ENCODE results near the gene OGFOD2.

Gene OGFOD2

DNA sequence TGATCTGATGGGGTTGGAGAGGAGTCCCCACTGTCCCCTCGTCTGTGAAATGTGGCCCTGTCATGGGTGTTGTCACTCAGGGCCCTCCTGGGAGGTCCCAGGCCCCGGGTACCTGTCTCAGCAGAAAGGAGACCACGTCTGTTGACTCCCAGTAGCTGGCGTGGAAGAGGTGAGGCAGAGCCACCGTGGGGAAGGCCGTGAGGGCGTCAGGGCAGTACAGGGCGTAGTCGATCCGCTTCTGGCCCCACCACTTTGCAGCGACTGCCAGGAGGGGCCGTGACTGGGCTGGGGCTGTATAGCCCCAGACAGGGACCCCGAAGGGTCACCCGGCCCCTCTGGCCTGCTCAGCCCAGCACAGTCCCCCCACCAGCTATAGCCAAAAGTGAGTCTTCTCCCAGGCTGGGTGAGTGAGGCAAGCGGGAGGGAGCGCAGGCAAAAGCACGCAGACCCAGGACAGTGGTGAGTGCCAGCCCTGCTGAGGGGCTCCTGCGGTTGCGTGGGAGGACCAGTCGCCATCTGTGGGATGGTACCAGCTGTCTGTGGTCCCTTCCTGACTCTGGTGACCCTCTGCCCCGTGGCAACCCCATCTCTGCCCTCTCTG lies 13.7 kb downstream of the OGFOD2 start:
- no peak overlapping the region for H3K27ac ChIP-seq
- H3K27me3 ChIP-seq (ENCODE audit: insufficient read depth, low read depth) = no peaks in the 10 kb centered on the region
- TF ChIP-seq CTCF (conservative IDR thresholded peaks at IDR 0.05; ENCODE audit: low read depth, low read length) = no peak
- no peaks in the 10 kb centered on the region for H4K20me1 ChIP-seq (ENCODE audit: insufficient read depth)
- H2AFZ ChIP-seq (ENCODE audit: low read depth) = no peak overlapping the region
- no peak overlapping the region for H3K4me2 ChIP-seq
- H3K36me3 ChIP-seq (ENCODE audit: insufficient read depth) = no peaks in the 10 kb centered on the region
- H3K4me3 ChIP-seq (IDR thresholded peaks at IDR 0.05; ENCODE audit: insufficient read depth, low read depth, low read length) = no peak overlapping the region
- no peaks in the 10 kb centered on the region for H3K79me2 ChIP-seq (ENCODE audit: insufficient read depth, low read depth)
- H3K9ac ChIP-seq = no peak overlapping the region
- H3K4me1 ChIP-seq (ENCODE audit: low read depth, poor library complexity, severe bottlenecking) = peaks cover 11% of the 10 kb centered on the region

GRCh38 chr12:122989225-122989839 lies 14.3 kb downstream of the OGFOD2 start:
- Histone ChIP-seq H3K27ac (no peak overlapping the region), H3K36me3 (ENCODE audit: insufficient read depth) (no peaks in the 10 kb centered on the region), H3K4me3 (IDR thresholded peaks at IDR 0.05; ENCODE audit: insufficient read depth, low read depth, low read length) (no peak overlapping the region), H4K20me1 (ENCODE audit: insufficient read depth) (no peaks in the 10 kb centered on the region), H3K4me2 (no peak overlapping the region), H3K9ac (no peak overlapping the region), H3K4me1 (ENCODE audit: low read depth, poor library complexity, severe bottlenecking) (peaks cover 17% of the 10 kb centered on the region), H3K79me2 (ENCODE audit: insufficient read depth, low read depth) (no peaks in the 10 kb centered on the region), H2AFZ (ENCODE audit: low read depth) (no peak overlapping the region), H3K27me3 (ENCODE audit: insufficient read depth, low read depth) (no peaks in the 10 kb centered on the region)
- TF ChIP-seq CTCF (conservative IDR thresholded peaks at IDR 0.05; ENCODE audit: low read depth, low read length) = no peak

DNA sequence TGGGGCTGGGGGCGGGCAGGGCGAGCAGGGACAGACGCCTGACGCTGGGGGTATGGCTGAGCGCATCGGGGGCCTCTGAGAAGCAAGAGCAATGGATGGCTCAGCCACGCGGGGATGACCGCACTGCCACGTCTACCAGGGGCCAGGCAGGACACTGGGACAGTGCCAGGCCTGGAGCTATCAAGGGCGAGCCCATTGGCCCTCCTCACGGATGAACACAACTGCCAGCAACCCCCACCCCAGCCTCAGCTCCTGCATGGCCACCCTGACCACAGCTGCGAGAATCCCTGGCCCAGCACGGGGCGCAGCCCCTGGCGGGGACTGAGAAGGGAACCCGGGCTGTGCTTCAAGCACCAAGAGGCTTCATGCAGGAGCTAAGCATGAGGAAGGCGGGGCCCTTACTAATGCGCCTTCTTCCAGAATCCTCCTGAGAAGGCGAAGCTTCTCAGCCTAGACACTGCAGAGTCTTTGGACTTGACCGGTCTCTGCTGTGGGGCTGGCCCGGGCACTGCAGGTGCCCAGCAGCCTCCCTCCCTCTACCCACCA lies 14.9 kb downstream of the OGFOD2 start:
- peaks cover 19% of the 10 kb centered on the region for H3K4me1 ChIP-seq (ENCODE audit: low read depth, poor library complexity, severe bottlenecking)
- H3K27me3 ChIP-seq (ENCODE audit: insufficient read depth, low read depth) = no peaks in the 10 kb centered on the region
- H2AFZ ChIP-seq (ENCODE audit: low read depth) = no peak overlapping the region
- H3K27ac ChIP-seq = no peak overlapping the region
- no peak overlapping the region for H3K4me3 ChIP-seq (IDR thresholded peaks at IDR 0.05; ENCODE audit: insufficient read depth, low read depth, low read length)
- H4K20me1 ChIP-seq (ENCODE audit: insufficient read depth) = no peaks in the 10 kb centered on the region
- H3K36me3 ChIP-seq (ENCODE audit: insufficient read depth) = no peaks in the 10 kb centered on the region
- H3K79me2 ChIP-seq (ENCODE audit: insufficient read depth, low read depth) = no peaks in the 10 kb centered on the region
- H3K9ac ChIP-seq = no peak overlapping the region
- no peak for TF ChIP-seq CTCF (conservative IDR thresholded peaks at IDR 0.05; ENCODE audit: low read depth, low read length)
- no peak overlapping the region for H3K4me2 ChIP-seq

DNA sequence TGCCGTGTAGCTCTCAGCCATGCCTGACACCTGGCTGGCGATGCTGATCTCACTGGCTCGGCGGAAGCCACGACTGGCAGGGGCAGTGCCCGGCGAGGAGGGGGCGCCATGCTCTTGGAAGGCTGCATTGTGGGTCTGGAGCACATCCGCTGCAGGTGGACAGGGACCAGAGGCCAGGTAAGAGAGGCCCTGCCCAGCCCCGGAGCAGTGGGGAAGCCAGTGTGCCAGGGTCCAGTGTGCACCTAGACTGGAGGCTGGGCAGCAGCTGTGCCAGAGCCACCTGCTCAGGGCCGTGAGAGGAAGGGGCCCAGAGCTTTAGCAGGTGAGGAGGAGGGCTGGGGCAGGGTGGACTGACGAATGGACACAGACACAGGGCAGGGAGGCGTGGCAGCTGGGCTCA lies 15.5 kb downstream of the OGFOD2 start:
- Histone ChIP-seq H3K27me3 (ENCODE audit: insufficient read depth, low read depth) (no peaks in the 10 kb centered on the region), H3K4me2 (no peak overlapping the region), H3K9ac (no peak overlapping the region), H3K36me3 (ENCODE audit: insufficient read depth) (no peaks in the 10 kb centered on the region), H3K79me2 (ENCODE audit: insufficient read depth, low read depth) (no peaks in the 10 kb centered on the region), H3K4me1 (ENCODE audit: low read depth, poor library complexity, severe bottlenecking) (peaks cover 19% of the 10 kb centered on the region), H4K20me1 (ENCODE audit: insufficient read depth) (no peaks in the 10 kb centered on the region), H3K4me3 (IDR thresholded peaks at IDR 0.05; ENCODE audit: insufficient read depth, low read depth, low read length) (no peak overlapping the region), H3K27ac (no peak overlapping the region), H2AFZ (ENCODE audit: low read depth) (no peak overlapping the region)
- no peak for TF ChIP-seq CTCF (conservative IDR thresholded peaks at IDR 0.05; ENCODE audit: low read depth, low read length)

Data from KMS-11 (cell line).